ENCODE data around the gene KCNMA1.

- TF ChIP-seq EP300 (IDR thresholded peaks at IDR 0.05; ENCODE audit: borderline replicate concordance) (no peak), FOXM1 (IDR thresholded peaks at IDR 0.05; ENCODE audit: borderline replicate concordance, low read depth) (no peak), TCF12 (IDR thresholded peaks at IDR 0.05; ENCODE audit: low read depth) (no peak), TAF1 (IDR thresholded peaks at IDR 0.05; ENCODE audit: low read depth) (no peak), CEBPB (IDR thresholded peaks at IDR 0.05) (no peak), ZBTB7A (IDR thresholded peaks at IDR 0.05; ENCODE audit: low read depth) (no peak), MAX (IDR thresholded peaks at IDR 0.05) (no peak), EGR1 (IDR thresholded peaks at IDR 0.05) (no peak), USF1 (IDR thresholded peaks at IDR 0.05) (no peak), RAD21 (IDR thresholded peaks at IDR 0.05; ENCODE audit: low read depth) (no peak), NFIC (IDR thresholded peaks at IDR 0.05) (no peak)
Measured at GRCh38 chr10:76915316-76915715, 722.3 kb downstream of the KCNMA1 start.

Data from Ishikawa (cell line).